Measurements from ENCODE around the gene GPSM1. TPM values are rescaled to one million over a fixed set of nuclear protein-coding genes. Genes with fewer than 3 reads are reported as not detected.

Gene GPSM1, protein sequence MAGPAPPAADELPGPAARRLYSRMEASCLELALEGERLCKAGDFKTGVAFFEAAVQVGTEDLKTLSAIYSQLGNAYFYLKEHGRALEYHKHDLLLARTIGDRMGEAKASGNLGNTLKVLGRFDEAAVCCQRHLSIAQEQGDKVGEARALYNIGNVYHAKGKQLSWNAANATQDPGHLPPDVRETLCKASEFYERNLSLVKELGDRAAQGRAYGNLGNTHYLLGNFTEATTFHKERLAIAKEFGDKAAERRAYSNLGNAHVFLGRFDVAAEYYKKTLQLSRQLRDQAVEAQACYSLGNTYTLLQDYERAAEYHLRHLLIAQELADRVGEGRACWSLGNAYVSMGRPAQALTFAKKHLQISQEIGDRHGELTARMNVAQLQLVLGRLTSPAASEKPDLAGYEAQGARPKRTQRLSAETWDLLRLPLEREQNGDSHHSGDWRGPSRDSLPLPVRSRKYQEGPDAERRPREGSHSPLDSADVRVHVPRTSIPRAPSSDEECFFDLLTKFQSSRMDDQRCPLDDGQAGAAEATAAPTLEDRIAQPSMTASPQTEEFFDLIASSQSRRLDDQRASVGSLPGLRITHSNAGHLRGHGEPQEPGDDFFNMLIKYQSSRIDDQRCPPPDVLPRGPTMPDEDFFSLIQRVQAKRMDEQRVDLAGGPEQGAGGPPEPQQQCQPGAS
- 79.2 and 82.2 TPM in 2 replicates for total RNA-seq
- long read RNA-seq, partial matches to known transcripts = 0 of 3 reads
- long read RNA-seq, other reads (novel, unspliced or antisense) = 3 of 3 reads

DNA sequence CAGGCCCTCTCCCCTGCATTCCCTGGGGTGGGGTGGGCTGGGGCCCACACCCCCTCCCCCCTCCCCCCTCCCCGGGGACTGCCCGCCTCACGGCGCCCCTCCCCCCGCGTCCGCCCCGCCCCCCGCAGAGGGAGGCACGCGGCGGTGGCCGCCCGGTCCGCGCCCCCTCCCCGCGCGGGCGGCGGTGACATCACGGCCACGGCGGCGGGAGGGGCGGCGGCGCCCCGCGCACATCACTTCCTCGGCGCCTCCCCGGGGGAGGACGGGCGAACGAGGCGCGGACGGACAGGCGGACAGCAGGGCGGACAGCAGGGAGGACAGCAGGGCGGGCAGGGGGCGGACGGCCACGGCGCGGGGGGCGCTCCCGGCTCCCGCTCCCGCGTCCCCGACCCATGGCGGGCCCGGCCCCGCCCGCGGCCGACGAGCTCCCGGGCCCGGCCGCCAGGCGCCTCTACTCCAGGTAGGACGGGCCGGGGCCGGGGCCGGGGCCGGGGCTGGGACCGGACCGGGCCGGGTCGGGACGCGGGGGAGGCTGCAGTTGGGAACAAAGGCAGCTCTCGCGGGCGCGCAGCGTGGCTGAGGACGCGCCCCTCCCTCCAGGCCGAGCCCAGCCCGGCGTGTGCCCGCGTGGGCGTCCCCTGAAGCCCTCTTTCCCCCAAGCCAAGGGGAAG, at the start of gene GPSM1:
Gene GPSM1, plus strand, starts transcription at position 236 of the 671 bp plus-strand sequence. Its CDS starts 157 bp downstream, at position 393.
- no peaks in the 10 kb centered on the region for H3K36me3 Mint-ChIP-seq (ENCODE audit: insufficient read depth)
- DNase-seq (ENCODE audit: low spot score, unreplicated experiment) = peak; percentile 36
- H3K4me1 Mint-ChIP-seq (ENCODE audit: low read depth) = peaks cover 6% of the 10 kb centered on the region
- TF ChIP-seq, protein P1, sequence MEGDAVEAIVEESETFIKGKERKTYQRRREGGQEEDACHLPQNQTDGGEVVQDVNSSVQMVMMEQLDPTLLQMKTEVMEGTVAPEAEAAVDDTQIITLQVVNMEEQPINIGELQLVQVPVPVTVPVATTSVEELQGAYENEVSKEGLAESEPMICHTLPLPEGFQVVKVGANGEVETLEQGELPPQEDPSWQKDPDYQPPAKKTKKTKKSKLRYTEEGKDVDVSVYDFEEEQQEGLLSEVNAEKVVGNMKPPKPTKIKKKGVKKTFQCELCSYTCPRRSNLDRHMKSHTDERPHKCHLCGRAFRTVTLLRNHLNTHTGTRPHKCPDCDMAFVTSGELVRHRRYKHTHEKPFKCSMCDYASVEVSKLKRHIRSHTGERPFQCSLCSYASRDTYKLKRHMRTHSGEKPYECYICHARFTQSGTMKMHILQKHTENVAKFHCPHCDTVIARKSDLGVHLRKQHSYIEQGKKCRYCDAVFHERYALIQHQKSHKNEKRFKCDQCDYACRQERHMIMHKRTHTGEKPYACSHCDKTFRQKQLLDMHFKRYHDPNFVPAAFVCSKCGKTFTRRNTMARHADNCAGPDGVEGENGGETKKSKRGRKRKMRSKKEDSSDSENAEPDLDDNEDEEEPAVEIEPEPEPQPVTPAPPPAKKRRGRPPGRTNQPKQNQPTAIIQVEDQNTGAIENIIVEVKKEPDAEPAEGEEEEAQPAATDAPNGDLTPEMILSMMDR (IDR thresholded peaks at IDR 0.05; ENCODE audit: unreplicated experiment) = no peak
- H3K27me3 Mint-ChIP-seq = no peaks in the 10 kb centered on the region
- no peaks in the 10 kb centered on the region for H3K9me3 Mint-ChIP-seq (ENCODE audit: low read depth)
- H3K27ac Mint-ChIP-seq = peak within 1 kb of the TSS; percentile 88
- peak within 1 kb of the TSS; percentile 73 for H3K4me3 Mint-ChIP-seq (ENCODE audit: low read depth)

DNA sequence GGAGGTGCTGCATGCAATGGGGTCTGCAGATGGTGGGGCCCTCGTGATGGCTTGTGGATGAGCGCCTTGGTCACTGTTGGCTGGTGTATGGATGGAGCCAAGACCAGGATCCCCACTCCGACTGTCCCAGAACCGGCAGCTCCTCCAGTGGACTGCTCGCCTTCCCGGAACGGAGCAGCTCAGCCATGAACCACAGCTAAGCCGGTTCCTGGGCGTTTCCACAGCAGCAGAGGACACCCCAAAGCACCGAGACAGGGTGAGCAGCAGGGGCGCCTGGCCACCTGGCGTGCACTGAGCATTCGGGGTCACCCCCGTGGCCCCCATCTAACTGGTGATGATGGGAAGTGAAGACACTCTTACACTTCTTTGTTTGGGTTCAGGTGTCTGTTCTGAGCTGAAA, 49.6 kb upstream of the GPSM1 start:
- H3K4me1 Mint-ChIP-seq (ENCODE audit: low read depth) = no peaks in the 10 kb centered on the region
- TF ChIP-seq, protein P1 (IDR thresholded peaks at IDR 0.05; ENCODE audit: unreplicated experiment) = no peak

DNA sequence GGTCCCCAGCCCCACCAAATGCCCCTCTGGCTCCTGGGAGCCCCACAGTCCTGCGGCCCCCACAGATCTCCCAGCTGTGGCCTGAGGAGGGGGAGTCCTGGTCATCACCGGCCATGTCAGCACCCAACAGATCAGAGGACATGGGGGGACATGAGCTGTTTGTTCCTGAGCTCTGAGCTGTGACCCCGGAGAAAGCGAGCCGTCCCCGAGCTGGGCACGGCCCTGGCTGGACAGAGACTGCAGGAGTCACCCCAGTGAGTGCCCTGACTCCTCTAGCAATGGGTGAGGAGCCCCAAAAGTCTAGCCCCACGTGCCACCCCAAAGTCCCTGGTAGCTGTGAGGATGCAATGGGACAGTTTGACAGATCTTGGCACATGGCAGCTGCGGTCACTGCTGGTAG, 49.1 kb upstream of the GPSM1 start:
- Mint-ChIP-seq H3K27me3 (peaks cover 15% of the 10 kb centered on the region), H3K4me1 (ENCODE audit: low read depth) (no peaks in the 10 kb centered on the region), H3K9me3 (ENCODE audit: low read depth) (no peaks in the 10 kb centered on the region), H3K4me3 (ENCODE audit: low read depth) (no peak overlapping the region), H3K27ac (no peak overlapping the region), H3K36me3 (ENCODE audit: insufficient read depth) (no peaks in the 10 kb centered on the region)
- TF ChIP-seq, protein P1 (IDR thresholded peaks at IDR 0.05; ENCODE audit: unreplicated experiment) = no peak
- no peak for DNase-seq (ENCODE audit: low spot score, unreplicated experiment)

More for the DNA sequence above, 49.6 kb upstream of the GPSM1 start:
- Mint-ChIP-seq H3K27ac (no peak overlapping the region), H3K36me3 (ENCODE audit: insufficient read depth) (no peaks in the 10 kb centered on the region), H3K9me3 (ENCODE audit: low read depth) (no peaks in the 10 kb centered on the region), H3K27me3 (peaks cover 18% of the 10 kb centered on the region), H3K4me3 (ENCODE audit: low read depth) (no peak overlapping the region)
- no peak for DNase-seq (ENCODE audit: low spot score, unreplicated experiment)

DNA sequence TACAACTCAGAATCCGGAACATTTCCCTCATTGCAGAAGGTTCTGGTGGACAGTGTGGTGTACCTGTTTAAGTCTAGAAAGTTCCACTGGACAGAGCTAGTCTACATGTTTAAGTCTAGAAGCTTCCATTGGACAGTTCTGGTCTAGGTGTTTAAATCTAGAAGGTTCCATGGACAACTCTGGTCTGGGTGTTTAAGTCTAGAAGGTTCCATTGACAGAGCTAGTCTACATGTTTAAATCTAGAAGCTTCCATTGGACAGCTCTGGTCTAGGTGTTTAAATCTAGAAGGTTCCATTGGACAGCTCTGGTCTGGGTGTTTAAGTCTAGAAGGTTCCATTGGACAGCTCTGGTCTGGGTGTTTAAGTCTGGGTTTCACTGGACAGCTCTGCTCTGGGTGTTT, 48.4 kb upstream of the GPSM1 start:
- Mint-ChIP-seq H3K27me3 (peaks cover 9% of the 10 kb centered on the region), H3K4me3 (ENCODE audit: low read depth) (no peak overlapping the region), H3K4me1 (ENCODE audit: low read depth) (peaks cover 2% of the 10 kb centered on the region), H3K9me3 (ENCODE audit: low read depth) (no peaks in the 10 kb centered on the region), H3K27ac (no peak overlapping the region), H3K36me3 (ENCODE audit: insufficient read depth) (no peaks in the 10 kb centered on the region)
- TF ChIP-seq, protein P1 (IDR thresholded peaks at IDR 0.05; ENCODE audit: unreplicated experiment) = no peak
- no peak for DNase-seq (ENCODE audit: low spot score, unreplicated experiment)

DNA sequence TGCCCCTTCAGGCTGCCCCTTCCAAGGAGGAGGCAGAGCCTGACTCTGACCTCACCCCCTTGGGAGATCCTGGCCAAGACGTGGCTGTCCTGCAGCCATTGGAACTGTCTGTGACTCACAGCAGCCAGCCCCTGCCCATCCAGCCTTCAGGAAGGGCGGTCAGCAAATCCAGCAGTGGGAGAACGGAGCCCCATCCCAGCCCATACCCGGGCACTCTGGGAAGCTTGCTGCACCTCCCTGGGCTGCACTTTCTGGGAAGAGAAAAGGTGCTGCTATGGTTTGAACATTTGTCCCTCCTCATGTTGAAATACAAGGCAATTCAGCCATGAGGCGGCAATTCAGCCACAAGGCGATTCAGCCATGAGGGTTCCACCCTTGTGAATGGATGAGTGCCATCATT, 47.9 kb upstream of the GPSM1 start:
- H3K27me3 Mint-ChIP-seq = peaks cover 9% of the 10 kb centered on the region
- TF ChIP-seq, protein P1 (IDR thresholded peaks at IDR 0.05; ENCODE audit: unreplicated experiment) = no peak
- H3K9me3 Mint-ChIP-seq (ENCODE audit: low read depth) = no peaks in the 10 kb centered on the region

More for the DNA sequence above, 47.9 kb upstream of the GPSM1 start:
- DNase-seq (ENCODE audit: low spot score, unreplicated experiment) = no peak
- Mint-ChIP-seq H3K4me1 (ENCODE audit: low read depth) (peaks cover 2% of the 10 kb centered on the region), H3K4me3 (ENCODE audit: low read depth) (no peak overlapping the region), H3K36me3 (ENCODE audit: insufficient read depth) (no peaks in the 10 kb centered on the region), H3K27ac (no peak overlapping the region)

Data from progenitor cell of endocrine pancreas (in vitro differentiated cells).